Tibial nerve (tissue), 3 donors: ENCODE results near the gene POLR2F.

ENCODE experiments used
- CTCF ChIP-seq, 5 experiments: fragments of 200-600 bp in 3 of 5; fragments of 450-650 bp in 2 of 5; sonication (generic) in 3 of 5; IDR thresholded peaks; one replicate each; pipeline ENCODE4 v1.5.1; 2016 to 2019; ENCODE audit warnings: antibody characterized with exemption in 5 of 5, mild to moderate bottlenecking in 3 of 5, moderate library complexity in 2 of 5
- POLR2A ChIP-seq, 2 donors: fragments of 450-650 bp; IDR thresholded peaks; one replicate each; pipeline ENCODE4 v1.6.1; 2017; ENCODE audit warnings: antibody characterized with exemption in 2 of 2, mild to moderate bottlenecking in 2 of 2, moderate library complexity in 2 of 2

DNA sequence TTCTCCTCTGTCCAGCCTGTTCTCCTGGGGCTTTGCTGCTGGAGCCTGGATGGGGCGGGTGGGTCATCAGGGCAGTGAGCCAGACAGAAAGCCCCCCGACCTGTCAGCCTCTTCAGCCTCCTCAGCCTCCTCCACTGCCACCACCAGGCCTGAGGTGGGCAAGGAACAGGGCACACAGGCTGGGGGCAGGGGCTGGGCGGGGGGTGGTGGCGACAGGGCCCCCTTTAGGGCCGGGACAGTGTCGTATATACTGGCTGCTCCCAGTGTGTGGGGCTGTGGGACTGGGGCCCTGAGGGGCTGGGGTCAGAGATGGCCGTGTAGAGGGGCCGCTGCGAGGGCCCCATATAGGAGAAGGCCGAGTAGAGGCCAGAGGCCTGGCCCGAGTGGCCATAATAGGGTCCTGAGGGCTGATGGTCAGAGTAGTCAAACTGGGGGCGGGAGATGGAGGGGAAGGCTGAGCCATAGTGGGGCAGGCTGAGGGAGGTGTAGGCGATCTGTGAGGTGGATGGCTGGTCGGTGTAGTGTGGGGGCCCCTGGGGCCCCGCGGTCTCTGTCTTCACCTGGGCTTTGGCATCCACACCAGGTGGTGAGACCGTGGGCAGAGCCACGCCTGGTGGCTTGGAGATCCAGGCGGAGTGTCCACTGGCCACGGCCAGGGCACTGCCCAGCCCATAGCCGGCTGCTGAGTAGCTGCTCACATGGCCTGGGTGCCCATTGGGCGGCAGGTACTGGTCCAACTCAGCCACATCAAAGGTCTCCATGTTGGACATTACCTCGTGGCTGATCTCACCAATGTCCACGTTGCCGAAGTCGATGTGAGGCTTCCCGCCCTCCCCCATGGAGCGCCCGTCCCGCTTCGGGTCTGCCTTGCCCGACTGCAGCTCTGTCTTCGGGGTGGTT lies 20.0 kb downstream of the POLR2F start:
- TF ChIP-seq POLR2A (IDR thresholded peaks at IDR 0.05) = no peak
- no peak for TF ChIP-seq CTCF (IDR thresholded peaks at IDR 0.05)
